ENCODE measurements around the gene SRRM4. TPM values are rescaled to one million over a fixed set of nuclear protein-coding genes. Genes with fewer than 3 reads are reported as not detected.

SRRM4 gene
- total RNA-seq, 4 donors from 2014 or later = 0.04 to 0.05 TPM; not detected in 2

DNA sequence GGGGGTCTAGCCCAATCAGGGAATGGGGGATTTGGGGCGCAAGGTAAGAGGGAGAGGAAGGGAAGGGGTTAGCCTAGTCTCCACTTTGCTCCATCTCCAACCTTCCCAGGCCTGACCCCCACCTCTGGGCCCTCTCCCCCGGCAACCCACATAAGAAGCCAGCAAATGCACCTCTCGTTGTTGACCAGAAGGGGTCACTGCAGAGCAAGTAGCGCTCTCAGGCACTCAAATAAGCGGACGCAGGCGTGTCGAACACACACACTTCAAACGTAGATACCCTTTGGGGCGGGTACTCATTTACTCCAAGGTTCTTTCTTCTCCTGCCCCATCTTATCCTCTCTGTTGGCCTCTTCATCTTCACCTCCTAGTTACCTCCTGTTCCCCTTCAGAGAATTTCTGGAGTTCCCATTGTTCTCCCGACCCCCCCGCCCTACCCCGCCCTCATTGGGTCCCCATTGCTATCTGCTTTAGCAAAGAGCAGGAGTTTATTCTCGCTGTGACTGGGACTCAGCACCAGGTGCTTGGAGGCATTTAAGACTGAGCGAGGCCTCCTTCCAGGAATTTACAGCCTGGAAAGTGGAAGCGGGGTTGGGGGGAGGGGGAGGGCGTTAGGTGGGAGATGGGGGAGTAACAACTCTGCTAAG, 1.5 kb upstream of the SRRM4 start:
- no peak overlapping the region for H3K4me3 ChIP-seq
- in situ Hi-C loops (cut with MboI; ENCODE audit: low sequenced_read_pairs in 4 of 4) (loop anchor here in 1 of 4 donors (10.0 kb wide), 1 partner anchor 435 kb away; no protein-coding TSS in a partner anchor), intact Hi-C loops (cut with DNase I; ENCODE audit: low total_unique reads) (loop anchor here (2.0 kb wide), 1 partner anchor 433 kb away; no protein-coding TSS in a partner anchor)

DNA sequence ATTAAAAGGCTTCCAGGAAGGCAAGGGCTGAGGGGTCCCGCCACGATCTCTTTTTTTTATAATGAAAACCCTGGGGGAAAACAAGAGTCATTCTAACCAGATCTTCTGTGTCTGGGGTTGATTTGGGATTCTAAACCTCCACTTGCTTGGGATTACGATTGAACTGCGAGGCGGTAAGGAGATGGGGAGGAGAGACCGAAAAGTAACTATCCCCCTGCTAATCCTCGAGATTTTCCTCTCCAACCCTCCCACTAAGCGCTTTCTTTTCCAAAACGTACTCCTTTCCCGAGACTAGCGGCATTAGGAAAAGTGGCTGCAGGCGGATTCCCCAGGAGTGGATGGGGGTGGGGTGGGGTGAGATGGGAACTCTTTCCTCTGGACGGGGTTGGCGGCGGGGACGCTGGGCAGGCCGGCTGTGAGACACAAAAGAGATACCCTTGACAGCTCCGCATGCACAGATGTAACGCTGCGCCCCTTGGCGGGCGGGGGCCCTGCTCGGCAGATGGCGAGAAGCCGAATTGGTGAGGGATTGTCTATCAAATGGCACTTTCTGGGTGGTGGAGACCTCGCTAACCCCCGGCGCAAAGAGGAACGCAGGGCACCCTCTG, 830 bp upstream of the SRRM4 start:
- H3K27ac ChIP-seq = no peak overlapping the region
- no peaks in the 10 kb centered on the region for H3K9me3 ChIP-seq
- in situ Hi-C loops (cut with MboI; ENCODE audit: low sequenced_read_pairs in 4 of 4) (no loop called here), intact Hi-C loops (cut with DNase I; ENCODE audit: low total_unique reads) (no loop called here)
- ATAC-seq (no peak), DNase-seq (no peak)
- H3K4me1 ChIP-seq = peaks cover 0 to 3% of the 10 kb centered on the region in 2 donors
- H3K4me3 ChIP-seq = peak overlapping the region in 1 of 4 donors; percentile 25
- H3K36me3 ChIP-seq = no peaks in the 10 kb centered on the region
- TF ChIP-seq, protein P1, sequence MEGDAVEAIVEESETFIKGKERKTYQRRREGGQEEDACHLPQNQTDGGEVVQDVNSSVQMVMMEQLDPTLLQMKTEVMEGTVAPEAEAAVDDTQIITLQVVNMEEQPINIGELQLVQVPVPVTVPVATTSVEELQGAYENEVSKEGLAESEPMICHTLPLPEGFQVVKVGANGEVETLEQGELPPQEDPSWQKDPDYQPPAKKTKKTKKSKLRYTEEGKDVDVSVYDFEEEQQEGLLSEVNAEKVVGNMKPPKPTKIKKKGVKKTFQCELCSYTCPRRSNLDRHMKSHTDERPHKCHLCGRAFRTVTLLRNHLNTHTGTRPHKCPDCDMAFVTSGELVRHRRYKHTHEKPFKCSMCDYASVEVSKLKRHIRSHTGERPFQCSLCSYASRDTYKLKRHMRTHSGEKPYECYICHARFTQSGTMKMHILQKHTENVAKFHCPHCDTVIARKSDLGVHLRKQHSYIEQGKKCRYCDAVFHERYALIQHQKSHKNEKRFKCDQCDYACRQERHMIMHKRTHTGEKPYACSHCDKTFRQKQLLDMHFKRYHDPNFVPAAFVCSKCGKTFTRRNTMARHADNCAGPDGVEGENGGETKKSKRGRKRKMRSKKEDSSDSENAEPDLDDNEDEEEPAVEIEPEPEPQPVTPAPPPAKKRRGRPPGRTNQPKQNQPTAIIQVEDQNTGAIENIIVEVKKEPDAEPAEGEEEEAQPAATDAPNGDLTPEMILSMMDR (IDR thresholded peaks at IDR 0.05 in 4 of 5, conservative IDR thresholded peaks at IDR 0.05 in 1 of 5) = no peak
- no peak for TF ChIP-seq POLR2A (IDR thresholded peaks at IDR 0.05)
- peaks cover 46 to 53% (median 48%) of the 10 kb centered on the region in 3 donors for H3K27me3 ChIP-seq

More for the DNA sequence above, 1.5 kb upstream of the SRRM4 start:
- H3K27ac ChIP-seq = no peak overlapping the region
- no peaks in the 10 kb centered on the region for H3K9me3 ChIP-seq
- no peak for DNase-seq
- H3K36me3 ChIP-seq = no peaks in the 10 kb centered on the region
- H3K4me1 ChIP-seq = peaks cover 0 to 3% of the 10 kb centered on the region in 2 donors
- H3K27me3 ChIP-seq = peaks cover 42 to 53% (median 46%) of the 10 kb centered on the region in 3 donors
- ATAC-seq = peak in 1 of 2 donors; percentile 26
- TF ChIP-seq, protein P1 (IDR thresholded peaks at IDR 0.05 in 4 of 5, conservative IDR thresholded peaks at IDR 0.05 in 1 of 5) = peak; percentile 38 to 61 (median 50)
- no peak for TF ChIP-seq POLR2A (IDR thresholded peaks at IDR 0.05)

DNA sequence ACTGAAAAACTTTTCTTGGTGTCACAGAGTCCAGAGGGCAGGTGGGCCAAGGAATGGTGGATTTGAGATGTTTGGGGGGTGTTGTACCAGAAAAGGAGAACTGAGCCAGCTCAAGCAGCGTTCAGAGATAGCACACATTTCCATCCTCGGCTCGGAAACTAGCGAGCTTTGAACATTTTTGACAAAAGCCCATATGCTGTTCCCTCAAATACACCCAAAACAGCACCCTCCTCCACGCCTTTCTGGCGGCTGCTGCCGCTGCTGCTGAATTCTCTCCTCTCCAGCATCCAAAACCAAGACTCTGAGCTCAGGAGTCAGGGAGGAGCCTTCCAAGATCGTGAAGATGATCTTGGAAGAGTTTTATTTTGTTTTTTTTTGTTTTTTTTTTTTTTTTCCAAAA, 961 bp downstream of the SRRM4 start:
- ATAC-seq (no peak), DNase-seq (no peak)
- TF ChIP-seq, protein P1 (IDR thresholded peaks at IDR 0.05 in 4 of 5, conservative IDR thresholded peaks at IDR 0.05 in 1 of 5) = no peak
- no peak for TF ChIP-seq POLR2A (IDR thresholded peaks at IDR 0.05)
- Histone ChIP-seq H3K4me1 (peaks cover 0 to 3% of the 10 kb centered on the region in 2 donors), H3K27ac (no peak overlapping the region), H3K9me3 (no peaks in the 10 kb centered on the region), H3K27me3 (peaks cover 46 to 60% (median 53%) of the 10 kb centered on the region in 3 donors), H3K4me3 (no peak overlapping the region), H3K36me3 (no peaks in the 10 kb centered on the region)
- in situ Hi-C loops (cut with MboI; ENCODE audit: low sequenced_read_pairs in 4 of 4) = no loop called here
- intact Hi-C loops (cut with DNase I; ENCODE audit: low total_unique reads) = no loop called here

DNA sequence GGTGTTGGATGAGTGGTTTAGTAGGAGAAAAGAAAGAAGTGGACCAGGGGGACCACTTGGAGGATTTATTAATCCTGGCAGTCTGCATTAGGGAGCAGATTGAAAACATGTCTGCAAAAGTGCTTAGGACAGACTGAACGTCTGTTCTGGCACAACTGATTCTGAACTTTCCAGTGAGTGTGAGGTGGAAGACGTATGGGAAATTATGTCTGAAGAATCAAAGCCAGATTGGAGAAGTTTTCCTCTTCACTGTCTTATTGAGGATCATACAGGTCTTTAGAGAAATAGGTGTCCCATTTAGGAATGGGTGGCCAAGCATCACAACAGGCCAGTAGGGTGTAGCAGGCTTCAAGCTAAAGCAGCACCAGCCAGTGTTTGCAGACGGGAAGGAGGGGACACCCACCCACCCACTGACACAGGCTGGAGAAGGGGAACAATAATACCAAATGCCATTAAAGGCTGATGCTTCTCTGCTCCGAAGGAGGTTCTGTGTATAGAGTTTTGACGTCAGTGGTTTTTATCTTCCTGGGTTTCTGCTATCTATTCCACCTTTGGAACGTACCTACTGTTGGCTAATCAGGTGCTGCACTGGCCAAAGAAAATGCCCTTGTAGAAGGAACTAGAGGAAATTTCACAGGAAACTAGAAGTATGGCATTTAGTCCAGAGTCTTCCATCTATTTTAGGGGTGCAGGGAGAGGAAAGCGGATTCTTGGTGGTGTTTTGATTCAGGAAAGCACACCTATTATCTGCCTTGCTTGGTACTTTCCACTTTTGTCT, 1.8 kb downstream of the SRRM4 start:
- in situ Hi-C loops (cut with MboI; ENCODE audit: low sequenced_read_pairs in 4 of 4) (no loop called here), intact Hi-C loops (cut with DNase I; ENCODE audit: low total_unique reads) (no loop called here)
- Histone ChIP-seq H3K27me3 (peaks cover 46 to 63% (median 58%) of the 10 kb centered on the region in 3 donors), H3K4me3 (no peak overlapping the region), H3K27ac (no peak overlapping the region), H3K36me3 (no peaks in the 10 kb centered on the region), H3K4me1 (peaks cover 0 to 3% of the 10 kb centered on the region in 2 donors), H3K9me3 (no peaks in the 10 kb centered on the region)
- DNase-seq = no peak
- TF ChIP-seq, protein P1 (IDR thresholded peaks at IDR 0.05 in 4 of 5, conservative IDR thresholded peaks at IDR 0.05 in 1 of 5) = no peak
- no peak for TF ChIP-seq POLR2A (IDR thresholded peaks at IDR 0.05)
- no peak for ATAC-seq
